NCI-H2029 treated with DMSO at 0.1 percent for 48 hours (cell line): Measurements from ENCODE around the gene LIN54.
"Not testable (repeated sequence)": the region's sequence is repeated elsewhere in the genome, so short reads cannot be mapped to it uniquely, and the experiment has no call there.

Experiments used
- DNase-seq: peaks from one replicate; lab custom pipeline; 2025; lab: John Stamatoyannopoulos, UW

The LIN54 gene

DNA sequence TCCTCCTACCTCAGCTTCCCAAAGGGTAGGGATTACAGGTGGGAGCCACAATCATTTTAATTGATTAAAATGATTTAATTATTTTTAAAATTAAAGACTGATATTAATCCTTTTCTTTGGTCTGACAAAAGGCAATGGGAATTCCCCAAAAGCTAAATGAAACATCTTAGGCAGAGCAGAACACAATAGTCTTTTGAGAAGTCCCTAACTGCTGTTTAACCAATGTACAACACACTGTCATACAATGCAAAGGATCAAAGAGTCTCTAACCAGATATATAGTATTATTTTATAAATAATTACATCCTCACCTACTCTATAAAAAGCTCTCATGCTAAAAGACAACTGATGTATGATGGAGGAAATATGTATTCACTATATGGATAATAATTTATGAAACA lies 63.1 kb downstream of the LIN54 start:
- DNase-seq, result no peak

DNA sequence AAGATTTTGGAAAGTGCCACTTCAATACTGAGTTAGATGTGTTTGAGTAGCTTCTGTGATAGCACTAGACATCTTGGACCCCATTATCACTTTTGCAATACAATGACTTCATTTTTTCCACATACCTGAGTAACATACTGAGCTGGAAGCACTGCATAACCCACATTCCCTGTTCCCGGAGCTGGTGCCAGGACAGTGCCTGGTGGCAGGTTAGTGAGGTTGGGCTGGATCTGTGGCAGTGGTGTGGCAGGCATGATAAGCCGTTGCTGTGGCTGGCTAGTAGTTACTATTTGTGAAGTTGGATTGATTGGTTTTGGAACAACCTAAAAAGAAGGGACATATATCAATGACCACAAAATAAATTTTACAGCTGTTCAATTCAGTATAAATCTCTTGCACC lies 71.2 kb downstream of the LIN54 start:
- DNase-seq, result no peak

DNA sequence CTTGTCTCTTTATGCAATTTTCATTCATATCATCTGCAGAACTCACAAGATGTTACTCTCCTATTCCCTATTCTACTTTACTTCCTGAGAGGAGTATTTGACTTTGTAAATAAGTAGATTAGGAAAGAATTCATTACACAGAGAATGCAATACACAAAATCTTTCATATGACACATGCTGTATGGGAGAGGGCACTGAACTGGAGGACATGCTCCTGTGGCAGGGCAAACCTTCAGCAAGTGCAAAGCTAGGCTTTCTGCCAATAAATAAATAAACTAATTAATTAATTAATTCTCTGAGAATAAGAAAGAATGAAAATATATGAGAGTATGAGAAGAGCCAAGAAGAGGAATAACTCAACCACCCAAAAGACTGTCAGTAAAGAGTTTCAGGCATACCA lies 76.2 kb downstream of the LIN54 start:
- no peak for DNase-seq

DNA sequence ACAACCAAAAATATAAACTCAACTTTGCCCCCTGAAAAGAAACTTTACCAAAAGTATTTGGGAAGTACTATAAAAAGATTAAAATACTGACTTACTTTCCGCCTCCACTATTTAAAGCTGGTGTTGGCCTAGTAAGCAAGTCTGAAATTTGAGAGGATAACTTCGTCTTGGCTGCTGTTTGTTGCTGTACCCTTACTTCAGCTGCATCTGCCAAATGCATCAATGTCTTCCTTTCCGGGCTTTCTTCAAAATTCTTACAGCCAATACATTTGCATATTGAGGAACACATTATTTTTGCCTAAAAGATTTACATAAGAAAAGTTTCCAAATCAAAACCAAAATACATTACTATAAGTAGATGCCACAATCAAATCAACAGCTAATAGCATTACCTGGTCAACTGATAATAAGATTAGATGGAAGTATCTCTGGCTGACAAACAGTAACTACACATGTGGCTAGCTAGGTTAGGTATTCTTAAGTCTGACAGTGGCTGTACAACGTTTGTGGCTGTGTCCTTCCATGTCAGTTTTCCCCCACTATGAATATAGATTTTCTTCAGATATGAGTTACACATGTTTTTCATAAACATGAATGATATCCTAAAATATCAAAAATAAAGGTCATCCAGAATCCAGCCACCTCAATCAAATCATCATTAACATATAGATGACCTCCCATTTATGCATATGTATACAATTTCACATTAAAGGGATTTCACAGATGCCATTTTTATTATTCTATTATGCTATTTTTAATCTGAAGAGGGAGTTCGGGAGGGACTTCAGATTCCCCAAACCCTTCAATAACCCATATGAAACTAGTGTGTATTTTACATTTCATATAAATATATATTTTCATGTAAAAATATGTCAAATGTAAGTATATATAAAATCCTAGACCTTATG lies 79.5 kb downstream of the LIN54 start:
- DNase-seq, result no peak

DNA sequence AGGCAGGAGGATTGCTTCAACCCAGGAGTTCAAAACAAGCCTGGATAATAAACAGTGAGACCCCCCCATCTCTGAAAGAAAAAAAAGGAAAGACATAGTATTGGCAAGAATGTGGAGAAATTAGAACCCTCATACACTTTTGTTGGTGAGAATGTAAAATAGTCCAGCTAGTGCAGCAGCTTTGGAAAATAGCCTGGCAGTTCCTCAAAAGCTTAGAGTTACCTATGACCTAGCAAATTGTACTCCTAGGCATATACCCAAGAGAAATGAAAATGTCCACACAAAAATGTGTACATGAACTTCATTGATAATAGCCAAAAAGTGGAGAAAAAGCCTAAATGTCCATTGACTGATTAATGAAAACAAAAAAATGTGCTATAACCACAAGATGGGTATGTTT lies 88.8 kb downstream of the LIN54 start:
- no peak for DNase-seq

DNA sequence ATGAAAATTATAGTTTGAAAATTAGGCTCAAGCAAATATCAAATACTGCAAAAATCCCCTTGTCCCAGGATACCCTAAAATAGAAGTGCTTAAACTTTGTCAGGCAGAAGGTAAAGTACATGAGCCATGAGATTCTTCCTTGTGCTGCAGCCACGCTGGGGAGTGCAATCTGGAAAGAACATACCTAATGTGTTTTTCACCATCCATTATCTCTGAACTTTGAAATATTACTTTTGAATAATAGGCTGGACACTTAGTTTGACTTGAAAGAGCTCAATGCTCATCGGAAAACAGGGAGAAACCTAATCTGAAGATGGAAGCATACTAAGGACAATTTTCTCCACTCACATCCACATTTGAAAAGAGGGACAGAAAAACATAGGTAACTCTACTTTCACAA lies 91.2 kb downstream of the LIN54 start:
- DNase-seq, result no peak

DNA sequence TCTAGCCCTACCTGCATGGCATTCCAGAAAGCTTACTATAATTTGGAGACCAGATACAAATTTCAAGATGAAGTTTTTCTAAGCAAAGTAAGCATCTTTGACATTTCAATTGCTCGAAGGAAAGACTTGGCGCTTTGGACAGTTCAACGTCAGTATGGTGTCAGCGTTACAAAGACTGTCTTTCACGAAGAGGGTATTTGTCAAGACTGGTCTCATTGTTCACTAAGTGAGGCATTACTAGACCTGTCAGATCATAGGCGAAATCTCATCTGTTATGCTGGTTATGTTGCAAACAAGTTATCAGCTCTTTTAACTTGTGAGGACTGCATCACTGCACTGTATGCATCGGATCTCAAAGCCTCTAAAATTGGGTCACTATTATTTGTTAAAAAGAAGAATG lies 92.5 kb downstream of the LIN54 start:
- DNase-seq, result no peak

DNA sequence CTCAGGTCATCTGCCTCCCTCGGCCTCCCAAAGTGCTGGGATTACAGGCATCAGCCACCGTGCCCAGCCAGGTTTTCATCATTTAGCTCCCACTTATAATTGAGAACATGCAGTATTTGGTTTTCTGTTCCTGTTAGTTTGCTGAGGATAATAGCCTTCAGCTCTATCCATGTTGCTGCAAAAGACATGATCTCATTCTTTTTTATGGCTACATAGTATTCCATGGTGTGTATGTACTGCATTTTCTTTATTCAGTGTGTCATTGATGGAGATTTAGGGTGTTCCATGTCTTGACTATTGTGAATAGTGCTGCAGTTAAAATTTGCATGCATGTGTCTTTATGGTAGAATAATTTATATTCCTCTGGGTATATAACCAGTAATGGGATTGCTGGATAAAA lies 96.7 kb downstream of the LIN54 start:
- not testable (repeated sequence) for DNase-seq

DNA sequence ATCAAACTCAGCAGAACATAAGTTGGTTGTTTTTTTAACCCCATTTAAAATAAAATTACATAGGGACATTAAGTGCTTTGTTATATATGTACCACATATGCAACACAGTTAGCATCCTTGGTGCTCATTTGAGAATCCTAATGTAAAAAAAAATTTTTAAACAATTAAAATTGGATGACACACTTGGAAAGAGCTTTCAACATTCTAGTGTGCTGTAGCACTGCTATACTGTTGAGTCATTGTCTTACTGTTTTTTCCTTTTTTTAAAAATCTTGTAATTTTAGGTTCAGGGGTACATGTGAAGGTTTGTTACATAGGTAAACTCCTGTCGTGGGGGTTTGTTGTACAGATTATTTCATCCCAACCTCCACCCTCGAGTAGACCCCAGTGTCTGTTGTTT lies 97.3 kb downstream of the LIN54 start:
- no peak for DNase-seq

DNA sequence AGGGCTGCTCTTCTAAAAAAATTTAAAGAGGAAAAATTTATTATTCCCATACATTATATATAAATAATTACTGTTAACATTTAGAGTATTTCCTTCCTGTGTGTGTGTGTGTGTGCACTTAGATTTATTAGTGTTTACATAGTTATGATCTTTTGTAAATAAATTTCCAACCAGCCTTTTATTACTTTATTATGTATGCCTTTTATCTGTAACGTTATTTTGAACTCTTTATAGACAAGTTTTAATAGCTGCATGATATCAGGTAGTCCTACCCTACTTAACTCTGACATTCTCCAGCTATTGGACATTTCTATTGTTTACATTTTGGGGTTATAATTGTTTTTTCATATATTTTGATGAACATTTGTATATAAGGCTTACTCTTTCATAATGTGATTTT lies 101.3 kb downstream of the LIN54 start:
- no peak for DNase-seq

DNA sequence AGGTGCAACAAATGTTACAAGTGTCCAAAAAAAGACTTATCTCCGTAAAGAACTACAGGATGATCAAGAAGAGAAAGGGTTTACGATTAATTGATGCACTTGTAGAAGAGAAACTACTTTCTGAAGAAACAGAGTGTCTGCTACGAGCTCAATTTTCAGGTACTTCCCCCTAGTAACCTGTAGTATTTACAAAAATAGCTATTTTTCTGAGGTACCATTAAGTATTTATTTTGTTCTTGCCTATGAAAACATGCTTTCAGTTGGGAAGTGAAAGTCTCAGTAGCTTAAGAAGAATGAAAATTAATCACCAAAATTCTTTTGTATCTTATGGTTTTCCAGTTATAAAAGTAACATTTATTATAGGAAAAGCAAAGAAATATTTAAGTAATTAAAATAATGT lies 104.2 kb downstream of the LIN54 start:
- DNase-seq, result no peak

DNA sequence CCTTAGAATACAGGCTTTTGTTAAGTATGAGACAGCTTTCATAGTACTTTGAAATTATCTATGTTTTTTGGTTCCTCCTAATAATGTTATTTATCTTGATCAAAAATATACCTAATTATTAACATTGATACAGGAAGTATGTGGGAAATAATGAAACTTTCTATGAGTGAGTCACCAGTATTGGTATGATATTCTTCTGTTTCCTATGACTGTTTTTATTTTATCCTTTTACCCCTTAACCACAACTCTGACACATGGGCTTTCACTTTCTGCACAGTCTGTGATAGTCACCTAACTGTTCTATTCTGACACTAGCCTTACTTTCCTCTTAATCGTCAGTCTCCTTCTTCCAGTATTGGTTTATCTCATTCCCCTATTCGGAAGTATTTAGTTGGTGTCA lies 105.4 kb downstream of the LIN54 start:
- DNase-seq, result no peak

DNA sequence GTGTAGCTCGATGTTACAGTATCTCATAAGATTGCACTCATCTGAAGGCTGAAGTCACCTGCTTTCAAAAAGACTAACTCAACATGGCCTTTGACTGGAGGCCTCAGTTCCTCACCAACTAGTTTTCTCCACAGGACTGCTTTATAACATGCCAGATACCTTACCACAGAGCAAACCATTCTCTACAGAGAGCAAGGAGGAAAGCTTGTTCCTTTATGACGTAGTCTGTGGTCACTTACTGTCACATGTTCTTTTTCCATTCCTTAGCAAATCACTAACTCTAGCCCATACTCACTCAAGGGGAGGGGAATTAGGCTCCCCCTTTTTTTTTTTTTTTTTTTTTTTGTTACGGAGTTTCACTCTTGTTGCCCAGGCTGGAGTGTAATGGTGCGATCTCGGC lies 106.9 kb downstream of the LIN54 start:
- DNase-seq, result no peak

DNA sequence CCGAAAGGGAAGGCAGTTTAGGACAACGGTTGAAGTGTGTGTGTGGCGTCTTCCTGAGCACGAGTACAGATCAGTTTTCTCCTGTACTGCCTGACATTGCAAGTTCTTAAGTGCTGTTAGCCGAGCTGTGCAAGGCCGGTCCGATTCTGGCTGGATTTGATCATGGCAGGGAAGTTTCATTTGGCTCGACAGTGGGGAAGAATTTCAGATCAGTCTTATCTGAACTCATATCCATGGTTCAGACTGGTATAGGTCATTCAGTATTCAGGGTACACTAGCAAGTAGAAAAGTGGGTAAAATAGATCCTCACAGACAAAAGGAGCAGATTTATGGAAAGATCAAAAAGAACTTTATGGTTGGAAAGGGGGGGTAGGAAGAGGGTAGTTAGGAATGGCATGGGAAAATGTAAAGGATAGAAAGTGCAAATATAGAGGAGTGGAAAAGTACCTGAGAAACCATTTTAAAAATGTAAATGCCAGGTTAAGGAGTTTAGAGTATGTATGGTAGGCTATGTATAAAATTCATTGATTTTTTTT lies 109.4 kb downstream of the LIN54 start:
- peak; percentile 62 for DNase-seq

DNA sequence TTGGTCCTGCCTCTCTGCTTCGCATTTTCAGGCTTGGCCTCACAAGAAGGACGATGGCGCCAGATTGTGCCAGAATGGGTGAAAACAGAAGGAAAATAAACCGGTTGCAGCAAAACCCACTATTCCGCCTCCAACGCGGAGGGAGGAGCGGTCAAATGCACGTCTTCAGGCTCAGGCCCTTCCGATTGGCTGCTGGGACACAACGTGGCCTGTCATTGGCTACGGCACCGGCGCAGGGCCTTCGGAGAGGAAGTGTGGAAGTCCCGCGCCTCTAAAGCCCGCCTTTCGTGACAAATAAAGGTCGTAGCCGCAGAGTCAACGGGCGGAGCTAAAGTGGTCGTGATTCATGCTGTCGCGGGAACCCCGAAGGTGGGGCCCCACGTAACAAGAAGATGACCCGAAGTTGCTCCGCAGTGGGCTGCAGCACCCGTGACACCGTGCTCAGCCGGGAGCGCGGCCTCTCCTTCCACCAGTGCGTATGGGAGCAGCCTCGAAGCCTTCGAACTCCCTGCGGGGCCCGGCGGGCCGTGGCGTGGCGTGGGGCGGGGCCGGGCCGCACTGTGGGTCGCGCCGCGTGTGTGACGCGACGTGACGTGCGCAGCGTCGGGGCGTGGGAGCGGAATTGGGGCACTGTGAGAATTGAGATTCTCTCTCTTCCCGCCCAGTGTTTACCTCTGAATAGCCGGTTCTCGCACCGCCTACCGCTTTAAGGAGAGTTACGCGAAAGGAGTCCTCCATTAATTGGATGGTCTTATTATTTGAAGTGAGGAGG lies 110.0 kb downstream of the LIN54 start, which contains the start of gene THAP9:
Gene THAP9, plus strand, starts transcription at position 325 of the 772 bp plus-strand sequence. Its CDS starts 68 bp downstream, at position 393.
- DNase-seq, result peak; percentile 92

DNA sequence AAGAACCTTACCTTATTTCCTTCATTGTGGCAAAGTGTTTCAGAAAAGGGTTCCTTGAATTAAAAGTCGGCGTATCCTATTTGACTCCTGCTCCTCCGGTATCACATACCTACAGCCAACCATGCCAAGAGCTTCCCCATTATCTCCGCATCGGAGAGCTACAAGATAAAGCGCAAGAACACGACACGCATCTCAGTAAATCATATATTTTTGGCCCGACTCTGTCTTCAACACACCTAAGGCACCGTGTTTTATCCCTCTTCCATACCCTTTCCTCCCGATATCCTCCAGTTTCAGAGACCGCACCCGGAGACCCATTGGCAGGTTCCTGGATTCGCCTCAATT lies 110.6 kb downstream of the LIN54 start:
- DNase-seq, result peak; percentile 68

DNA sequence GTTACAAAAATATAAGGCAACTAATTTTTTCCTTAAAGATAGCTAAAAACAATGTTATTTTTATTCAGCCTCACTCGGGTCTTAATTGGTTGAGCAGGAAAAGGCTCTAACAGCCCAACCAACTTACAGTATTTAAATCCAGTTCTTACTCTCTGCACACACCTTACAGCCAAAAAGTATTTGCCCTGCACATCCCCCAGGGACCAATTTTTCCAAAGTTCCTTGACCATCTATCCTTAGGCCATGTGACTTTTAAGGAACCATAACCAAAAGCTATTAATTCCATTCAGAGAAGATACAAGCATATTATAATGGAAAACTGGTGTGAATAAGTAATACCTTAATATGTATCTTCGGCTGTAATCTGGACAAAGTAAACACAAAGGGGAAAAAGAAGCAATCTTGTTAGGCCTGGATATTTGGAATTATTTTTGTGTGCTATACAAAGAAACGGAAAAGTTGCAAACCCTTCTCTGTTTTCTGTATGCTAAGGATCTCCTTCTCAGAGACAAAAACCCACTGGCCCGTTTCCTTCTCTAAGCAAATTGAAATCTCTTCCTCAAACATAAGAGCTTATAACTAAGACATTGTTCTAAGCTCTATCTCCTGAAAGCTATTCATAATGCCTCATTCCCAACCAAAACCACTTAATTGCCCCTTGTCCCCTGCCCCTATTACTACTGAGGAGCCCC lies 111.1 kb downstream of the LIN54 start:
- peak; percentile 26 for DNase-seq

DNA sequence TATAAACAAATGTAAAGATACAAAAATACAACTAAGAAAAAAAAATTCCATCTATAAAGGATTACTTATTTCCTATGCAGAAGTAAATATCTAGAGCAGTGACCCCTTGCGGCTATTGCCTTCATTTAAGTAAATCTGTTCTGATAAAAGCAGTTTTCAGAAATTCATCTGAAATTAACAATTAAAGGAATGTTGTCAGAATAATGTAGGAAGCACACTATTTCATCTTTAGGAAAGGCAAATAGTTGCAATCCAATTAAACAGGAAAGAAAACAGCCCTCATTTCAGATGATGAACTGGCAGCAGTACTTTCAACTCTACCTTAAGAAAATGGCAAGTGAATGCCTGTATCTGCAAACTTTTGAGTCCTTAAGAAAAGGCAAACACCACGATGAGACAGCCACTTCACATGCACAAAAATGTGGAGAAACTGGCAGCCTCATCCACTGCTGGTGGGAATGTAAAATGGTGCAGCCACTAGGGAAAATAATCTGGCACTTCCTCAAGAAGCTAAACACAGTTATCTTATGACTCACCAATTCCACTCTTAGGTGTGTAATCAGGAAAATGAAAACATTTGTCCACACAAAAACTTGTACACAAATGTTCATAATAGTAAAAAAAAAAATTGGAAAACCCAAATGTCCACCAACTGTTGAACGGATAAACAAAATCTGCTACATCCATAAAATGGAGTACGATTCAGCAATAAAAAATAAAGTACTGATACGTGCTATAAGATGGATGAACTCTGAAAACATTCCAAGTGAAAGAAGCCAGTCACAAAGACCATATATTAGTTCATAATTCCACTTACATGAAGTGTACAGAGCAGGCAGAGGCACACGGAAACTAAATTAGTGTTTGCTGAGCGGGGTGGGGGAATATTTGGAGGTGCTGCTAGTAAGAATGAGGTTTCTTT lies 112.0 kb downstream of the LIN54 start:
- peak; percentile 4 for DNase-seq

DNA sequence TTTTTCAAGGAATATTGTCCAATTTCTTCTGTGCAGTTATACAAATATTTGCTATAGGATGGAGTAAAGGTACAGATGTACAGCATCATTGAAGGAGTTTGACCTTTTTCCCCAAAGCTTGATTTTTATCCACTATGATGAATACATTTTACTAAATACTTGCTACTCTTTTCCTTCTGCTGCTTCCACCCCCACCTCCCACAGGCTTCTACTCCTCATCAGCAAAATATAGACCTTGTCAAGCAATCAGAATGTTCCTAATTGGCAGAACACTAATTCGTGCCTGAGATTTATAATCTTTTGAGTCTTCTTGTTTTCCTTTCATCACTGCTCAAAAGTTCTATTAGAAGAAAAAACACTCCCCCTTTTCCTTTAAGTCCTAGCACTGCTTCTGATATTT lies 113.9 kb downstream of the LIN54 start:
- no peak for DNase-seq

DNA sequence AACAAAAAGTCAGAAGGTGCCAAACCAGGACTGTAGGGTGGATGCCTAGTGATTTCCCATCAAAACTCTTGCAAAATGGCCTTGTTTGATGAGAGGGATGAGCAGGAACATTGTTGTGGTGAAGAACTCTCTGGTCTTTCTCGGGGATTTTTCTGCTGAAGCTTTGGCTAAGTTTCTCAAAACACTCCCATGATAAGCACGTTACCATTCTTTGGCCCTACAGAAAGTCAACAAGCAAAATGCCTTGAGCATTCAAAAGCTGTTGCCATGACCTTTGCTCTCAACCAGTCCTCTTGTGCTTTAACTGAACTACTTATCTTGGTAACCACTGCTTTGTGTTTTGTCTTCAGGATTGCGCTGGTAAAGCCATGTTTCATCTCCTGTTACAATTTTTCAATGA lies 116.7 kb downstream of the LIN54 start:
- no peak for DNase-seq

DNA sequence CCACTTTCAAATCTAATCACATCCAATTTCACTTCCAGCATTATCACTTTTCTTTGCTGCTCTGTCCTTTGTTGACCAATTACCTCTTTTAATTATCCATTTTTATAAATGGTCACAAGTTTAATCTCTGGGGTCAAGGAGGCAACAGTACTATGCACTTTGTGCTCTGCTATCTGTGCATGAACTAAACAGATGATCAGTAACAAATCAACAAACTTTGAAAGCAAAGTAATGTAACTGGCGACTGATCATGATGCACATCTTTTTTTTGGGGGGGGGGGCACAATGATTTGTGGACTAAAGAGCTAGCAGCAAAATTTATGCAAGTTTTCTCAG lies 118.2 kb downstream of the LIN54 start:
- no peak for DNase-seq
